Hepatocyte (in vitro differentiated cells): ENCODE data around the gene MCRS1.

Experiments used
- EZH2phosphoT487 ChIP-seq: fragments of 200-600 bp; sonication (generic); IDR thresholded peaks from one replicate; pipeline ENCODE4 v1.6.1; 2018; ENCODE audit warnings: antibody characterized with exemption, mild to moderate bottlenecking, low read depth, moderate library complexity; ENCODE audit not compliant: unreplicated experiment, severe bottlenecking
- TF ChIP-seq, protein P1 (sequence below): fragments of 200-600 bp; sonication (generic); IDR thresholded peaks from 2 replicates; pipeline ENCODE4 v1.5.1; 2016; ENCODE audit warnings: antibody characterized with exemption, mild to moderate bottlenecking; ENCODE audit not compliant: poor library complexity

GRCh38 chr12:49531745-49532144, 36.2 kb downstream of the MCRS1 start:
- TF ChIP-seq, protein P1, sequence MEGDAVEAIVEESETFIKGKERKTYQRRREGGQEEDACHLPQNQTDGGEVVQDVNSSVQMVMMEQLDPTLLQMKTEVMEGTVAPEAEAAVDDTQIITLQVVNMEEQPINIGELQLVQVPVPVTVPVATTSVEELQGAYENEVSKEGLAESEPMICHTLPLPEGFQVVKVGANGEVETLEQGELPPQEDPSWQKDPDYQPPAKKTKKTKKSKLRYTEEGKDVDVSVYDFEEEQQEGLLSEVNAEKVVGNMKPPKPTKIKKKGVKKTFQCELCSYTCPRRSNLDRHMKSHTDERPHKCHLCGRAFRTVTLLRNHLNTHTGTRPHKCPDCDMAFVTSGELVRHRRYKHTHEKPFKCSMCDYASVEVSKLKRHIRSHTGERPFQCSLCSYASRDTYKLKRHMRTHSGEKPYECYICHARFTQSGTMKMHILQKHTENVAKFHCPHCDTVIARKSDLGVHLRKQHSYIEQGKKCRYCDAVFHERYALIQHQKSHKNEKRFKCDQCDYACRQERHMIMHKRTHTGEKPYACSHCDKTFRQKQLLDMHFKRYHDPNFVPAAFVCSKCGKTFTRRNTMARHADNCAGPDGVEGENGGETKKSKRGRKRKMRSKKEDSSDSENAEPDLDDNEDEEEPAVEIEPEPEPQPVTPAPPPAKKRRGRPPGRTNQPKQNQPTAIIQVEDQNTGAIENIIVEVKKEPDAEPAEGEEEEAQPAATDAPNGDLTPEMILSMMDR: no peak
- TF ChIP-seq EZH2phosphoT487: no peak
